PC-9 (cell line): Measurements from ENCODE around the gene GCHFR. TPM values are rescaled to one million over a fixed set of nuclear protein-coding genes. Genes with fewer than 3 reads are reported as not detected.

Source experiments
- BruUV-seq: library from RNA; stranded (reverse); fragments of 400-500 nt; replicated peaks from 2 replicates; lab custom pipeline; 2021; lab: Mats Ljungman, UMichigan
- CTCF ChIA-PET: fragments of 300-600 bp; sonication (Branson Sonifier 250); formaldehyde crosslinking; loops from one replicate; lab custom pipeline; 2022; ENCODE audit warnings: antibody characterized with exemption; lab: Charles Lee
- POLR2A ChIA-PET: fragments of 300-600 bp; sonication (Branson Sonifier 250); formaldehyde crosslinking; loops from one replicate; lab custom pipeline; 2022; ENCODE audit warnings: antibody characterized with exemption; ENCODE audit not compliant: unreplicated experiment; lab: Charles Lee
- DNase-seq, 2 experiments: peaks; one replicate each; pipeline versions ENCODE4 v3.0.0 to v3.0.0-alpha.2; 2015 to 2022; ENCODE audit warnings: mixed read lengths in 1 of 2
- H2AFZ ChIP-seq: fragments of 200-600 bp; sonication (generic); 2 replicates; pipeline ENCODE4 v1.8.1; 2017; ENCODE audit warnings: antibody characterized with exemption
- H3F3A ChIP-seq: fragments of 200-600 bp; sonication (generic); 2 replicates; pipeline ENCODE4 v1.8.1; 2017; ENCODE audit warnings: antibody characterized with exemption, mild to moderate bottlenecking, low read depth; ENCODE audit not compliant: insufficient read depth
- H3K27ac ChIP-seq: fragments of 200-600 bp; sonication (generic); 2 replicates; pipeline ENCODE4 v1.6.1; 2016; ENCODE audit warnings: mixed run types
- H3K27me3 ChIP-seq: fragments of 200-600 bp; sonication (generic); 2 replicates; pipeline ENCODE4 v1.6.1; 2016; ENCODE audit warnings: low read depth, mixed run types; ENCODE audit not compliant: insufficient read depth
- H3K36me3 ChIP-seq: fragments of 200-600 bp; sonication (generic); 2 replicates; pipeline ENCODE4 v1.6.1; 2016; ENCODE audit warnings: low read depth, mixed run types
- H3K4me1 ChIP-seq: fragments of 200-600 bp; sonication (generic); replicated peaks from 2 replicates; pipeline ENCODE4 v1.6.1; 2016; ENCODE audit warnings: mixed run types; ENCODE audit not compliant: insufficient read depth
- H3K4me2 ChIP-seq: fragments of 200-600 bp; sonication (generic); 2 replicates; pipeline ENCODE4 v1.6.1; 2017; ENCODE audit warnings: mixed run types
- H3K4me3 ChIP-seq: fragments of 200-600 bp; sonication (generic); 2 replicates; pipeline ENCODE4 v1.6.1; 2016; ENCODE audit warnings: mixed run types
- H3K79me2 ChIP-seq: fragments of 200-600 bp; sonication (generic); 2 replicates; pipeline ENCODE4 v1.6.1; 2017; ENCODE audit warnings: low read depth, mixed run types
- H3K9me2 ChIP-seq: fragments of 200-600 bp; sonication (generic); 2 replicates; pipeline ENCODE4 v1.8.1; 2017; ENCODE audit warnings: mild to moderate bottlenecking; ENCODE audit not compliant: insufficient read depth
- H3K9me3 ChIP-seq: fragments of 200-600 bp; sonication (generic); 2 replicates; pipeline ENCODE4 v1.8.1; 2016; ENCODE audit warnings: low read depth; ENCODE audit not compliant: insufficient read depth
- H4K20me1 ChIP-seq: fragments of 200-600 bp; sonication (generic); 2 replicates; pipeline ENCODE4 v1.8.1; 2017; ENCODE audit not compliant: insufficient read depth
- CTCF ChIP-seq: fragments of 200-600 bp; sonication (generic); conservative IDR thresholded peaks from 2 replicates; pipeline ENCODE4 v1.6.1; 2017; ENCODE audit warnings: mixed run types, antibody characterized with exemption, mild to moderate bottlenecking, moderate library complexity
- EZH2 ChIP-seq: fragments of 200-600 bp; sonication (generic); IDR thresholded peaks from 2 replicates; pipeline ENCODE4 v1.8.0; 2017; ENCODE audit warnings: antibody characterized with exemption, low read depth
- intact Hi-C: fragments of 100-400 bp; cut with micrococcal nuclease; formaldehyde crosslinking; loops from one replicate; pipeline ENCODE4 v1.10.0; 2022; ENCODE audit not compliant: unreplicated experiment
- total RNA-seq: library from RNA; stranded (reverse); gene quantifications from 2 replicates; pipeline ENCODE4 v1.2.3, GENCODE V29; 2021

The GCHFR gene
- total RNA-seq, 1 experiment from 2014 or later = 1.5 TPM

GRCh38 chr15:40762919-40763800 lies 708 bp upstream of the GCHFR start:
- BruUV-seq = no TSS peak
- ChIA-PET CTCF (no interaction called here), POLR2A (no interaction called here)
- DNase-seq = no peak
- Histone ChIP-seq H3K9me2 (no peaks in the 10 kb centered on the region), H3K27ac (no peak overlapping the region), H3K4me2 (no peak overlapping the region), H3K4me1 (peaks cover 28% of the 10 kb centered on the region), H4K20me1 (no peaks in the 10 kb centered on the region), H2AFZ (no peak overlapping the region), H3K27me3 (no peaks in the 10 kb centered on the region), H3K79me2 (no peaks in the 10 kb centered on the region), H3K9me3 (no peaks in the 10 kb centered on the region), H3K36me3 (no peaks in the 10 kb centered on the region), H3F3A (peaks cover 14% of the 10 kb centered on the region), H3K4me3 (no peak overlapping the region)
- intact Hi-C loops = no loop called here
- TF ChIP-seq CTCF = no peak
- TF ChIP-seq EZH2 = no peak

DNA sequence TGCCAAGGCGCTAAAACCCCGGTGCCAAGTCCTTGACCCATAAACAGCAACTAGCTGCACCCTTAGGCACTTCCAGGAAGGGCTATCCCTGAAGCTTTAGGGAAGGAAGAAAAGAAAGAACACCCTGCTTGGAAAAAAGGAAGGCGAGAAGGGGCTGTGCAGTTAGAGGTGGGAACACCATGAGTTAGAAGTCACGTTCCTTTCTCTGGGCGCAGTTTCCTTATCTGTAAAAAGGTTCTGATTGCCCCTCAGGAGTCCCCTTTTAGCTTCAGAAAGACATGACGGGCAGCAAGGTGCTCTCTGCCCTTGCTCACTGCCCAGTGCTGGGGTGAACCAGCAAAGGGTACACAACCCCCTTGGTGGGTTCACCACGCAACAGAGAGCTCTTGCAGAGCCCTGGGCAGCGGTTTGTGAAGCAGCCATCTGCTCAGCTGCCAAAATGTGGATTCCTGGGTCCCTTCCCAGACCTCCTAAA lies 798 bp downstream of the GCHFR start:
- no peaks in the 10 kb centered on the region for H3K9me3 ChIP-seq
- no peaks in the 10 kb centered on the region for H3K36me3 ChIP-seq
- H3K4me3 ChIP-seq = no peak overlapping the region
- CTCF ChIA-PET = no interaction called here
- POLR2A ChIA-PET = no interaction called here
- H3K27ac ChIP-seq = no peak overlapping the region
- peaks cover 39% of the 10 kb centered on the region for H3K4me1 ChIP-seq
- BruUV-seq = no TSS peak
- intact Hi-C loops = no loop called here
- no peaks in the 10 kb centered on the region for H3K9me2 ChIP-seq
- no peak for TF ChIP-seq EZH2
- no peak for TF ChIP-seq CTCF
- H3F3A ChIP-seq = peaks cover 25% of the 10 kb centered on the region
- H3K27me3 ChIP-seq = no peaks in the 10 kb centered on the region
- DNase-seq = no peak
- no peaks in the 10 kb centered on the region for H4K20me1 ChIP-seq
- no peak overlapping the region for H2AFZ ChIP-seq
- H3K4me2 ChIP-seq = peak overlapping the region; percentile 57; the same call in 1 of the 2 replicates
- no peaks in the 10 kb centered on the region for H3K79me2 ChIP-seq

DNA sequence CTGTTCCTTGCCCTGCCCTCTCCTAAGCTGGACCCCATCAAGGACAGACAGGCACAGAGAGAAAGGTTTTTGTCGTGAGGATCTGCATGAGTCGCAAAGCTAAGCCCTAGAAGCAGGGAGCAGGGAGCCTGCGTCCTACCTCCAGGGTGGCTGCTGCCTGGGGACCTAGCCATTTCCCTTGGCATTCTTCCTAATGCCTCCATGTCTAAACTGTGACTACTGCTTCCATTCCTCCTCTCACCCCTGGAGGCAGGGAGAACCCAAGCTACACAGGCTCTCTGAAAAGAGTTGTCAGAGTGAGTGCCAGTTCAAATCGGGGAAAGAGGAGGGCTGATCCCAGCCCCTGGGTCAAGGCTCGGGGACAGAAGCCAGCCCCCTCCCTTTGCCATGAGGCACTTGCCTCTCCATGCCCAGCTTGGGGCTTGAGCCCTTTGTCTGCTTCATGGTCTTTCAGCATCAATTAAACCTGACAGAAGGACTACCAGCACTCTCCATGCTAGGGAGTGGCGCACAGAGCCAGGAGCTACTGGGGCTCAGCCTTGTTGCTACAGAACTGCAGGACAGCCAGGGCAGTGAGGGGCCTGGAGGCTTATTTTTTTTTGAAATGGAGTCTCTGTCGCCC lies 2.4 kb downstream of the GCHFR start:
- no peaks in the 10 kb centered on the region for H3K36me3 ChIP-seq
- no peak overlapping the region for H3K4me2 ChIP-seq
- H3K9me3 ChIP-seq = no peaks in the 10 kb centered on the region
- CTCF ChIA-PET = interaction anchor here (0.5 to 1.1 kb wide), 5 partner anchors 18 to 139 kb away, joined by 3 to 8 read pairs (median 3); no protein-coding TSS in a partner anchor
- H3K4me1 ChIP-seq = peaks cover 54% of the 10 kb centered on the region
- H3K4me3 ChIP-seq = no peak overlapping the region
- no peaks in the 10 kb centered on the region for H3K79me2 ChIP-seq
- H2AFZ ChIP-seq = no peak overlapping the region
- H3K9me2 ChIP-seq = no peaks in the 10 kb centered on the region
- no peak overlapping the region for H3K27ac ChIP-seq
- DNase-seq = no peak
- intact Hi-C loops = no loop called here
- BruUV-seq = no TSS peak
- H3F3A ChIP-seq = peaks cover 41% of the 10 kb centered on the region
- TF ChIP-seq CTCF = no peak
- no peak for TF ChIP-seq EZH2
- H3K27me3 ChIP-seq = no peaks in the 10 kb centered on the region
- POLR2A ChIA-PET = interaction anchor here (0.5 to 0.7 kb wide), 5 partner anchors 19 to 112 kb away, joined by 3 to 11 read pairs (median 4); no protein-coding TSS in a partner anchor
- no peaks in the 10 kb centered on the region for H4K20me1 ChIP-seq
